ENCODE results near the gene SIGLEC12. TPM values are rescaled to one million over a fixed set of nuclear protein-coding genes. Genes with fewer than 3 reads are reported as not detected.

SIGLEC12 gene
- total RNA-seq, 1 donor from 2014 or later = not detected

GRCh38 chr19:51508059-51508733 is 6.6 kb upstream of the SIGLEC12 start:
- no peaks in the 10 kb centered on the region for H3K9me3 Mint-ChIP-seq
- peaks cover 9% of the 10 kb centered on the region for H3K27me3 Mint-ChIP-seq
- DNase-seq (ENCODE audit: extremely low spot score, unreplicated experiment) = no peak
- no peak for TF ChIP-seq CTCF (conservative IDR thresholded peaks at IDR 0.05)
- no peaks in the 10 kb centered on the region for H3K36me3 Mint-ChIP-seq
- no peak overlapping the region for H3K4me3 Mint-ChIP-seq
- no peaks in the 10 kb centered on the region for H3K4me1 Mint-ChIP-seq (ENCODE audit: unreplicated experiment)
- no peak overlapping the region for H3K27ac Mint-ChIP-seq

- Mint-ChIP-seq H3K9me3 (no peaks in the 10 kb centered on the region), H3K27ac (no peak overlapping the region), H3K27me3 (peaks cover 9% of the 10 kb centered on the region), H3K4me1 (ENCODE audit: unreplicated experiment) (no peaks in the 10 kb centered on the region), H3K36me3 (no peaks in the 10 kb centered on the region), H3K4me3 (no peak overlapping the region)
- no peak for TF ChIP-seq CTCF (conservative IDR thresholded peaks at IDR 0.05)
- no peak for DNase-seq (ENCODE audit: extremely low spot score, unreplicated experiment)
Observed at GRCh38 chr19:51507640-51508058, 6.0 kb upstream of the SIGLEC12 start.

DNA sequence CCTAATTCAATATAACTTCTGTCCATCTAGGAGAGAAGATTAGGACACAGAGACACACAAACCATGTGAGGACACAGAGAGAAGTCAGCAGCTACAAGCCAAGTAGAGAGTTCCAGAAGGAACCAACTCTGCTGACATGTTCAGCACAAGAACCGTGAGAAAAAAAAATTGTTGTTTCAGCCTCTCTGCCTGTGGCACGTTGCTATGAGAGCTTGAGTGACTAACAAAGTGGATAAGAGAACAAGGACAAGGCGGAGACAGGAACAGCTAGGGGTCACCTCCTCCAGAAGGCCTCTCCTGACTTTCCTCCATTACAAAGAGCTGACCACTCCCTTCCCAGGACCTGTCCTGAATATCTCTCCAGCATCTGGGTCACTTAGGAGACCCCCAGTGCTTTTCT is 5.6 kb upstream of the SIGLEC12 start:
- no peak for DNase-seq (ENCODE audit: extremely low spot score, unreplicated experiment)
- no peak for TF ChIP-seq CTCF (conservative IDR thresholded peaks at IDR 0.05)
- Mint-ChIP-seq H3K36me3 (no peaks in the 10 kb centered on the region), H3K9me3 (no peaks in the 10 kb centered on the region), H3K4me1 (ENCODE audit: unreplicated experiment) (no peaks in the 10 kb centered on the region), H3K4me3 (no peak overlapping the region), H3K27ac (no peak overlapping the region), H3K27me3 (peaks cover 9% of the 10 kb centered on the region)

- Mint-ChIP-seq H3K27ac (no peak overlapping the region), H3K9me3 (no peaks in the 10 kb centered on the region), H3K4me3 (no peak overlapping the region), H3K27me3 (peaks cover 7% of the 10 kb centered on the region), H3K36me3 (no peaks in the 10 kb centered on the region), H3K4me1 (ENCODE audit: unreplicated experiment) (no peaks in the 10 kb centered on the region)
- TF ChIP-seq CTCF (conservative IDR thresholded peaks at IDR 0.05) = no peak
- no peak for DNase-seq (ENCODE audit: extremely low spot score, unreplicated experiment)
Observed at GRCh38 chr19:51505904-51506303, 4.3 kb upstream of the SIGLEC12 start.

GRCh38 chr19:51503896-51504295 is 2.3 kb upstream of the SIGLEC12 start:
- no peaks in the 10 kb centered on the region for H3K9me3 Mint-ChIP-seq
- DNase-seq (ENCODE audit: extremely low spot score, unreplicated experiment) = no peak
- no peaks in the 10 kb centered on the region for H3K36me3 Mint-ChIP-seq
- H3K4me3 Mint-ChIP-seq = no peak overlapping the region
- no peak for TF ChIP-seq CTCF (conservative IDR thresholded peaks at IDR 0.05)
- H3K27me3 Mint-ChIP-seq = peaks cover 3% of the 10 kb centered on the region
- no peak overlapping the region for H3K27ac Mint-ChIP-seq
- no peaks in the 10 kb centered on the region for H3K4me1 Mint-ChIP-seq (ENCODE audit: unreplicated experiment)
